Fibroblast of lung (primary cell): ENCODE data around the gene KREMEN1. TPM values are rescaled to one million over a fixed set of nuclear protein-coding genes. Genes with fewer than 3 reads are reported as not detected.

Source experiments
- DNase-seq, 2 donors: peaks; one replicate each; pipeline versions ENCODE4 v3.0.0 to v3.0.0-alpha.2; 2010; ENCODE audit warnings: low read depth in 2 of 2
- H2AFZ ChIP-seq: 2 replicates; pipeline ENCODE4 v1.5.1; 2012; ENCODE audit warnings: low read length, control low read depth, inconsistent platforms
- H3K27ac ChIP-seq: 2 replicates; pipeline ENCODE4 v1.5.1; 2011; ENCODE audit warnings: low read length, control low read depth; ENCODE audit not compliant: insufficient read depth
- H3K27me3 ChIP-seq: 2 replicates; pipeline ENCODE4 v1.5.1; 2011; ENCODE audit warnings: mild to moderate bottlenecking, low read length; ENCODE audit not compliant: control insufficient read depth, insufficient read depth
- H3K36me3 ChIP-seq: 2 replicates; pipeline ENCODE4 v1.5.1; 2011; ENCODE audit warnings: low read length; ENCODE audit not compliant: control insufficient read depth, insufficient read depth
- H3K4me1 ChIP-seq: 2 replicates; pipeline ENCODE4 v1.5.1; 2011; ENCODE audit warnings: low read length; ENCODE audit not compliant: control insufficient read depth, insufficient read depth; ENCODE audit errors: extremely low read depth
- H3K4me2 ChIP-seq: 2 replicates; pipeline ENCODE4 v1.5.1; 2011; ENCODE audit warnings: low read length, control low read depth; ENCODE audit not compliant: insufficient read depth; ENCODE audit errors: extremely low read depth
- H3K4me3 ChIP-seq, 4 experiments: fragments of 200-600 bp in 1 of 4; sonication (generic) in 1 of 4; replicated peaks in 1 of 4; 2 replicates each; pipeline ENCODE4 v1.5.1; 2011 to 2016; ENCODE audit warnings: low read length in 4 of 4, low read depth in 3 of 4, mild to moderate bottlenecking in 3 of 4, control low read depth in 2 of 4, inconsistent platforms in 1 of 4, mixed read lengths in 1 of 4; ENCODE audit not compliant: insufficient read depth in 1 of 4; ENCODE audit errors: control extremely low read depth in 1 of 4
- H3K79me2 ChIP-seq: 2 replicates; pipeline ENCODE4 v1.5.1; 2012; ENCODE audit warnings: mild to moderate bottlenecking, low read length, inconsistent platforms; ENCODE audit not compliant: control insufficient read depth, insufficient read depth
- H3K9ac ChIP-seq: 2 replicates; pipeline ENCODE4 v1.5.1; 2011; ENCODE audit warnings: mild to moderate bottlenecking, low read length, control low read depth; ENCODE audit not compliant: insufficient read depth
- H3K9me3 ChIP-seq: 2 replicates; pipeline ENCODE4 v1.5.1; 2012; ENCODE audit warnings: low read depth, low read length; ENCODE audit not compliant: control insufficient read depth, insufficient read depth
- H4K20me1 ChIP-seq: 2 replicates; pipeline ENCODE4 v1.5.1; 2011; ENCODE audit warnings: low read length; ENCODE audit not compliant: control insufficient read depth, insufficient read depth; ENCODE audit errors: extremely low read depth
- CTCF ChIP-seq, 2 donors: IDR thresholded peaks in 1 of 2; conservative IDR thresholded peaks in 1 of 2; 1 replicate in 1 of 2; 2 replicates in 1 of 2; pipeline ENCODE4 v1.5.1; 2011 to 2012; ENCODE audit warnings: low read length in 2 of 2, control low read depth in 1 of 2, inconsistent platforms in 1 of 2, low read depth in 1 of 2, mild to moderate bottlenecking in 1 of 2
- EZH2 ChIP-seq: IDR thresholded peaks from 2 replicates; pipeline ENCODE4 v1.5.1; 2012; ENCODE audit warnings: low read length, control low read depth, mild to moderate bottlenecking; ENCODE audit errors: missing control alignments
- polyA minus RNA-seq: library from RNA; depleted of rRNA, polyadenylated mRNA; stranded (reverse); fragments of >200 nt; gene quantifications from 2 replicates; pipeline ENCODE4 v1.2.3, GENCODE V29; 2011; ENCODE audit warnings: low replicate concordance
- polyA plus RNA-seq, 2 donors: library from polyadenylated mRNA; depleted of rRNA in 1 of 2; stranded (reverse) in 1 of 2; unstranded in 1 of 2; fragments of >200 nt; gene quantifications; 2 replicates each; pipeline ENCODE4 v1.2.1, GENCODE V29; 2011 to 2012; ENCODE audit warnings: missing spikeins in 1 of 2
- total RNA-seq: library from RNA; depleted of rRNA; stranded (reverse); fragments of >200 nt; gene quantifications from 2 replicates; pipeline ENCODE4 v1.2.1, GENCODE V29; 2014

The KREMEN1 gene, protein sequence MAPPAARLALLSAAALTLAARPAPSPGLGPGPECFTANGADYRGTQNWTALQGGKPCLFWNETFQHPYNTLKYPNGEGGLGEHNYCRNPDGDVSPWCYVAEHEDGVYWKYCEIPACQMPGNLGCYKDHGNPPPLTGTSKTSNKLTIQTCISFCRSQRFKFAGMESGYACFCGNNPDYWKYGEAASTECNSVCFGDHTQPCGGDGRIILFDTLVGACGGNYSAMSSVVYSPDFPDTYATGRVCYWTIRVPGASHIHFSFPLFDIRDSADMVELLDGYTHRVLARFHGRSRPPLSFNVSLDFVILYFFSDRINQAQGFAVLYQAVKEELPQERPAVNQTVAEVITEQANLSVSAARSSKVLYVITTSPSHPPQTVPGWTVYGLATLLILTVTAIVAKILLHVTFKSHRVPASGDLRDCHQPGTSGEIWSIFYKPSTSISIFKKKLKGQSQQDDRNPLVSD
- total RNA-seq = 6.4 and 12.9 TPM in 2 replicates
- polyA plus RNA-seq = 7.0 and 13.5 TPM in 2 replicates
- polyA plus RNA-seq (2012) = 8.9 and 16.6 TPM in 2 replicates
- polyA minus RNA-seq = 18.4 and 44.1 TPM in 2 replicates

DNA sequence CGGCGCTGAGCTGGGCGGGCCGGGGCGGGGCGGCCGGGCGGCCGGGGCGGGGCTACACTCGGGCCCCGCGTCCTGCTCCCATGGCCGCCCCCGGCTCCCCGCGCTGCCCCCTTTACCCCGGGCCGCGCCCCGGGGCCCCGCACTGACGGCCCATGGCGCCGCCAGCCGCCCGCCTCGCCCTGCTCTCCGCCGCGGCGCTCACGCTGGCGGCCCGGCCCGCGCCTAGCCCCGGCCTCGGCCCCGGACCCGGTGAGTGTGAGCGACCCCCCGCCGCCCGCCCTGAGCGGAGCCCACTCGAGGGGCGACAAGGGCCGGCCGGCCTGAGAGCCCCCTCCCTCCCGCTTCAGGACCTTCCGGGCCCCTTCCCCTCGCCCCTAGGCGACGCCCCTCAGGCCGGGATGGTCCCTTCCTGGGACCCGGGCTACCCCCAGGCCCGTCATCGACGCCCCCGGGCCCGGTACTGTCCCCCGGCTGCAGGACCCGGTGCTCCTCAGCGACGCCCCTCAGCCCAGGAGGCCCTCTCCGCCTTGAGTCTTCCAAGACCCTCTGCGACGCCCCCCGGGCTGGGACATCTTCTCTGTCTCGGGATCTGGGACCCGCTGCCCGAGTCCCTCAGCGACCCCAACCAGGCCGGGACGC lies at the start of gene KREMEN1:
KREMEN1 (plus strand) TSS at position 57 of the 639 bp plus-strand sequence; CDS start at position 153, 96 bp downstream.
- H4K20me1 ChIP-seq = no peaks in the 10 kb centered on the region
- H3K36me3 ChIP-seq = no peaks in the 10 kb centered on the region
- peak within 1 kb of the TSS; percentile 16 for H2AFZ ChIP-seq
- H3K27me3 ChIP-seq = peaks cover 3% of the 10 kb centered on the region
- DNase-seq = no peak
- peaks cover 3% of the 10 kb centered on the region for H3K4me1 ChIP-seq
- TF ChIP-seq EZH2 (no peak), CTCF (conservative IDR thresholded peaks at IDR 0.05 in 1 of 2, IDR thresholded peaks at IDR 0.05 in 1 of 2; ENCODE audit: low read depth in 1 of 2, low read length in 2 of 2) (no peak)
- H3K27ac ChIP-seq = no peak within 1 kb of the TSS
- no peaks in the 10 kb centered on the region for H3K79me2 ChIP-seq
- peak within 1 kb of the TSS; percentile 54 for H3K9ac ChIP-seq
- peak within 1 kb of the TSS; percentile 91 for H3K4me2 ChIP-seq
- H3K9me3 ChIP-seq = no peaks in the 10 kb centered on the region
- peak within 1 kb of the TSS; percentile 60 to 74 (median 66) for H3K4me3 ChIP-seq

DNA sequence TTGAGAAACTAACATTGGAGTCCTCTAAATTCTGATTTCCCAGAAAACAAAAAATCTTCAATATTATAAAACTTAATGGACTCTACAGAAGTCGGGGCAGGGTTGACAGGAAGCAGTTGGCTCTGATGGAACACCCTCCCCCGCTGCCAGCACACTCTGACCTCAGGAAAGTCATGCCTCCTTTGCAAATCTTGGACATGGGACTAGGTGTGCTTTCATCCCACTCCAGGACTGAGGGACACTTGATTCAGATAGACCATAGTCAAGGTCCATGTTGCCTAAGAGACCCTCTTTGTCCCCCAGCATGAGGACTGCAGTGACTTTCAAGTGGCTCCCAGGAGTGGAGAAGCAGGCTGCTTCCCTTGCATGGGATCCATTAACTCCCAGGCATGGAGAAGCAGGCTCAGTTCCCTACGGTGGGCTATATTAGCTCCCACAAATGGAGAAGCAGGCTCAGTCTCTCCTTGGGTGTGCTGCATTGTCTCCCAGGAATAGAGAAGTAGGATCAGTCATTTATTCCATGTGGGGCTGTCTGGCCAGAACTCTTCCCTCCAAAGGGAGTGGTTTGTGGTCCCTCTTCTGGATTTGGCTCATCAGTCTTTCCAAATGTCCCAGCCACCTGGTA lies 49.6 kb upstream of the KREMEN1 start:
- H3K27me3 ChIP-seq = no peaks in the 10 kb centered on the region
- no peaks in the 10 kb centered on the region for H3K79me2 ChIP-seq
- no peaks in the 10 kb centered on the region for H3K4me1 ChIP-seq
- no peak overlapping the region for H3K4me2 ChIP-seq
- H3K27ac ChIP-seq = no peak overlapping the region
- H3K9me3 ChIP-seq = no peaks in the 10 kb centered on the region
- no peak overlapping the region for H3K4me3 ChIP-seq
- TF ChIP-seq EZH2 = no peak
- no peak for TF ChIP-seq CTCF (conservative IDR thresholded peaks at IDR 0.05 in 1 of 2, IDR thresholded peaks at IDR 0.05 in 1 of 2; ENCODE audit: low read depth in 1 of 2, low read length in 2 of 2)
- H3K9ac ChIP-seq = no peak overlapping the region
- no peak for DNase-seq
- H4K20me1 ChIP-seq = no peaks in the 10 kb centered on the region
- H3K36me3 ChIP-seq = no peaks in the 10 kb centered on the region
- no peak overlapping the region for H2AFZ ChIP-seq

DNA sequence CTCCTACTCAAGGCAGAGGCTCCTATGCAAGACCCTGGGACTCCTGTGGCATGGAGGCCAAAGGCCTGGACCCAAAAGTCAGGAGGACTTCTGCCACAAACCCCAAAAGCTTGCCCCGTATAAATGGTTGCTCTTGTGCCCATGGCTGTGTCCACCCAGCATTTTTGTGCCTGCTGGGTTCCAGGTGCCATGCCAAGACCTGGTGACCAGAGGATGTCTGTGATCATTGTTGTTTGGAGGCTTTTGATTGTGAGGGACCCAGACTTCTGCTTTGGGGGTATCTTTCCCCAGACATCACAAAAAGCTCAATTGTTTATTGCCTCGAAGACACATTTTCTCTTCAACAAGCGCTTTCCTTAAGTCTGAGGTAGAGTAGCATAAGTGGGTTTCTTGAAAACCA lies 46.3 kb upstream of the KREMEN1 start:
- Histone ChIP-seq H3K9ac (no peak overlapping the region), H2AFZ (no peak overlapping the region), H3K4me2 (no peak overlapping the region), H3K27me3 (no peaks in the 10 kb centered on the region), H3K4me3 (no peak overlapping the region), H3K9me3 (no peaks in the 10 kb centered on the region), H3K36me3 (no peaks in the 10 kb centered on the region), H3K27ac (no peak overlapping the region), H3K79me2 (no peaks in the 10 kb centered on the region), H4K20me1 (no peaks in the 10 kb centered on the region), H3K4me1 (peaks cover 6% of the 10 kb centered on the region)
- DNase-seq = no peak
- TF ChIP-seq EZH2 (no peak), CTCF (conservative IDR thresholded peaks at IDR 0.05 in 1 of 2, IDR thresholded peaks at IDR 0.05 in 1 of 2; ENCODE audit: low read depth in 1 of 2, low read length in 2 of 2) (no peak)
